GM12878 (cell line): ENCODE data around the gene PXT1. TPM values are rescaled to one million over a fixed set of nuclear protein-coding genes. Genes with fewer than 3 reads are reported as not detected.

ENCODE experiments used
- ATAC-seq: fragments of 200-7000 bp; cut with Tn5 transposase; 3 replicates; pipeline ENCODE4 v1.9.1; 2020; ENCODE audit warnings: mild to moderate bottlenecking, moderate library complexity
- BruUV-seq: library from RNA; stranded (reverse); fragments of 400-500 nt; replicated peaks from 2 replicates; lab custom pipeline; 2021; lab: Mats Ljungman, UMichigan
- CTCF ChIA-PET: fragments of 300-600 bp; sonication (Branson Sonifier 250); formaldehyde crosslinking; extraction: SDS; loops from one replicate; lab custom pipeline; 2021; ENCODE audit warnings: inconsistent platforms; lab: Yijun Ruan, JAX
- POLR2A ChIA-PET: fragments of 350-600 bp; formaldehyde crosslinking; extraction: SDS; loops from one replicate; lab custom pipeline; 2021; ENCODE audit warnings: inconsistent platforms; lab: Charles Lee
- RAD21 ChIA-PET: fragments of 300-600 bp; sonication (Branson Sonifier 250); formaldehyde crosslinking; loops from one replicate; lab custom pipeline; 2023; ENCODE audit warnings: antibody characterized with exemption; ENCODE audit not compliant: unreplicated experiment; lab: Charles Lee
- SMC1A ChIA-PET: fragments of 300-600 bp; sonication (Branson Sonifier 250); formaldehyde crosslinking; loops from one replicate; lab custom pipeline; 2023; ENCODE audit not compliant: unreplicated experiment, uncharacterized antibody; lab: Charles Lee
- DNase-seq: peaks from one replicate; pipeline ENCODE4 v3.0.0-alpha.2; 2011; ENCODE audit warnings: low read depth, low spot score
- FAIRE-seq: peaks from 3 replicates; lab custom pipeline; 2011; peaks lifted over from hg19 to GRCh38; lab: Jason Lieb, UNC
- H2AFZ ChIP-seq: 2 replicates; pipeline ENCODE4 v1.6.0; 2011; ENCODE audit warnings: low read depth, low read length, control low read depth; ENCODE audit not compliant: control insufficient read depth
- H3K27ac ChIP-seq: 2 replicates; pipeline ENCODE4 v1.5.1; 2011; ENCODE audit warnings: control low read depth; ENCODE audit not compliant: control insufficient read depth, insufficient read depth
- H3K27me3 ChIP-seq, 2 experiments: replicated peaks in 1 of 2; 2 replicates each; pipeline versions ENCODE4 v1.6.0 to v1.6.1; 2011; ENCODE audit warnings: low read length in 1 of 2; ENCODE audit not compliant: control insufficient read depth in 2 of 2, insufficient read depth in 2 of 2
- H3K36me3 ChIP-seq, 2 experiments: 2 replicates each; pipeline ENCODE4 v1.5.1; 2011; ENCODE audit warnings: low read length in 1 of 2; ENCODE audit not compliant: control insufficient read depth in 2 of 2, insufficient read depth in 2 of 2
- H3K4me1 ChIP-seq: 2 replicates; pipeline ENCODE4 v1.6.1; 2011; ENCODE audit warnings: mild to moderate bottlenecking, low read length, moderate library complexity, mixed read lengths; ENCODE audit not compliant: control insufficient read depth, insufficient read depth
- H3K4me2 ChIP-seq: 2 replicates; pipeline ENCODE4 v1.6.0; 2011; ENCODE audit warnings: control low read depth; ENCODE audit not compliant: control insufficient read depth, insufficient read depth
- H3K4me3 ChIP-seq: fragments of 200-600 bp; sonication (generic); 2 replicates; pipeline ENCODE4 v1.5.1; 2016
- H3K79me2 ChIP-seq: 2 replicates; pipeline ENCODE4 v1.6.0; 2011; ENCODE audit warnings: low read length; ENCODE audit not compliant: control insufficient read depth, insufficient read depth
- H3K9ac ChIP-seq: 2 replicates; pipeline ENCODE4 v1.8.0; 2011; ENCODE audit warnings: low read length, control low read depth, mixed read lengths; ENCODE audit not compliant: control insufficient read depth, insufficient read depth
- H3K9me3 ChIP-seq: replicated peaks from 3 replicates; pipeline ENCODE4 v1.5.1; 2011; ENCODE audit warnings: mild to moderate bottlenecking, low read length; ENCODE audit not compliant: control insufficient read depth, insufficient read depth
- H4K20me1 ChIP-seq: 2 replicates; pipeline ENCODE4 v1.6.0; 2011; ENCODE audit not compliant: control insufficient read depth, insufficient read depth
- HDAC6 ChIP-seq: fragments of 200-600 bp; sonication (generic); IDR thresholded peaks from one replicate; pipeline ENCODE4 v1.8.0; 2017; ENCODE audit warnings: antibody characterized with exemption; ENCODE audit not compliant: unreplicated experiment
- SPI1 ChIP-seq: IDR thresholded peaks from 2 replicates; pipeline ENCODE4 v1.6.1; 2011; ENCODE audit warnings: low read depth, mild to moderate bottlenecking, low read length, moderate library complexity, borderline replicate concordance; ENCODE audit not compliant: insufficient read depth
- TAF1 ChIP-seq: IDR thresholded peaks from 2 replicates; pipeline ENCODE4 v1.6.1; 2011; ENCODE audit warnings: mild to moderate bottlenecking, low read depth, low read length, borderline replicate concordance
- ZNF622 ChIP-seq: fragments of 450-650 bp; IDR thresholded peaks from 2 replicates; pipeline ENCODE4 v1.6.1; 2017; ENCODE audit warnings: mild to moderate bottlenecking, inconsistent platforms
- WGBS: methylation state at CpG from one replicate; pipeline ENCODE4 v1.1.6; 2016; ENCODE audit warnings: low lambda C conversion rate; ENCODE audit not compliant: insufficient replicate concordance, insufficient coverage; ENCODE audit errors: missing lambda C conversion rate; 5-methylcytosine and 5-hydroxymethylcytosine counted together
- in situ Hi-C: fragments of 300-500 bp; cut with MboI; formaldehyde crosslinking; loops from 9 replicates; pipeline ENCODE4 v1.14.3; 2018; ENCODE audit warnings: mixed read lengths
- intact Hi-C: fragments of 100-400 bp; cut with micrococcal nuclease; formaldehyde crosslinking; loops from one replicate; pipeline ENCODE4 v1.14.2; 2022; ENCODE audit not compliant: unreplicated experiment
- polyA plus RNA-seq, 11 experiments: library from polyadenylated mRNA; depleted of rRNA in 4 of 11; unstranded in 6 of 11; stranded (reverse) in 5 of 11; fragments of >200 nt; fragmentation: Nextera tagmentation in 4 of 11; fragmentation: Illumina TruSeq in 1 of 11; extraction: Ambion mirVana in 4 of 11; extraction: Trizol in 1 of 11; gene quantifications; 1 replicate in 1 of 11; 2 replicates in 10 of 11; pipeline versions ENCODE4 v1.2.1 to v1.2.3, GENCODE V29; 2011 to 2016; ENCODE audit warnings: inconsistent platforms in 2 of 11, missing spikeins in 2 of 11, low read depth in 1 of 11
- total RNA-seq, 4 experiments: library from RNA; depleted of rRNA in 3 of 4; stranded (reverse); fragments of >200 nt in 3 of 4; fragmentation: Illumina TruSeq in 1 of 4; extraction: Trizol in 1 of 4; gene quantifications; 2 replicates each; pipeline versions ENCODE4 v1.2.1 to v1.2.3, GENCODE V29; 2013 to 2021
- TF ChIP-seq, protein P1 (sequence below): fragments of 450-650 bp; IDR thresholded peaks from 2 replicates; pipeline ENCODE4 v1.6.1; 2016; ENCODE audit warnings: mild to moderate bottlenecking, moderate library complexity, borderline replicate concordance

The PXT1 gene
- total and polyA plus RNA-seq, 10 of the 15 experiments (the other 5 are each of a cell fraction or from before 2014, with no cell fraction given): 0.27 to 2.9 (median 0.50) TPM

DNA sequence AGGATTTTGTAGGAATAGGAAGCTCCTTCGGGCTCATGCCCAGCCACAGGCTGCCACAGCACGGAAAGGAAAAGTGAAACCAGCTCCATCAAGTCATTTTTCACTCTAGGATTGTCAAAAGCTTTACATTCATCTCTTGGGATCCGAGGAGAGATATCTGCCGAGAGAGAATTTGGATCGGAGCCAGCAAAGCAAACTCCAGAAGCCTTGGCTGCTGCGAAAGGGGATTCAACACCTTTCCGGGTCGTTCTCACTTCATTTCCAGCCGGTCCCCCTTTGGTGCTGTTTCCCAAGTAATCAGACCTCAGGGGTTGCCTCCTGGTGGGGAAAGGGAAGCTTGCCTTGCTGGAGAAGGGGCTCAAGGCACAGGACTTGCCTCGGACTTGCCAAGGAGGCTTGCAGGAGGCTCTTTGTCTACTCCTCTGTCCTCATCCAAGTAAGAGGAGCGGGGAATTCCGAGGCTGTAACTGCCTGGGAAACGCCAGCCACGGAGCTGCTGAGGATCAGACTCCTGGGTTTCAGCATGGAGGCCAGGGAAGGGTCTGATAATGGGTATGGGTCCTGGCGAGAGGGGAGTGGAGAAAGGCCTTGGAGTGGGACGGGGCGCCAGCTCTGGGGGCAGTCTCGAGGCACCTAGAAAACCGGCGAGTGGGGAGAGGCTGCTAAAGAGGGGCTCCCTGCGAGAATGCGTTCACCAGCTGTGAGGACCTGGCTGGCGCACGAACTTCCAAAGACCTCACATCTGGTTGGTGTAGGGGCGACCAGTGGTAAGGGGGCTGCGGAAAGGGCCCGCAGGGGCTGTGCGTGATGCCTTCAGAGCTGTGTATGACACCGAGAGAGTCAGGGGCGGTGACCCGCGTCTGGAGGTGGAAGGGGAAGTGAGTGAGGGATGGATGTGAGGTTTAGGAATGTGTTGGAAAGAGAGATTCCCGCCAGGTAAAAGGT is 55.9 kb downstream of the PXT1 start:
- H3K36me3 ChIP-seq: no peaks in the 10 kb centered on the region
- TF ChIP-seq ZNF622: no peak
- peak; percentile 16; the same call in 1 of the 2 replicates for TF ChIP-seq SPI1
- TF ChIP-seq, protein P1, sequence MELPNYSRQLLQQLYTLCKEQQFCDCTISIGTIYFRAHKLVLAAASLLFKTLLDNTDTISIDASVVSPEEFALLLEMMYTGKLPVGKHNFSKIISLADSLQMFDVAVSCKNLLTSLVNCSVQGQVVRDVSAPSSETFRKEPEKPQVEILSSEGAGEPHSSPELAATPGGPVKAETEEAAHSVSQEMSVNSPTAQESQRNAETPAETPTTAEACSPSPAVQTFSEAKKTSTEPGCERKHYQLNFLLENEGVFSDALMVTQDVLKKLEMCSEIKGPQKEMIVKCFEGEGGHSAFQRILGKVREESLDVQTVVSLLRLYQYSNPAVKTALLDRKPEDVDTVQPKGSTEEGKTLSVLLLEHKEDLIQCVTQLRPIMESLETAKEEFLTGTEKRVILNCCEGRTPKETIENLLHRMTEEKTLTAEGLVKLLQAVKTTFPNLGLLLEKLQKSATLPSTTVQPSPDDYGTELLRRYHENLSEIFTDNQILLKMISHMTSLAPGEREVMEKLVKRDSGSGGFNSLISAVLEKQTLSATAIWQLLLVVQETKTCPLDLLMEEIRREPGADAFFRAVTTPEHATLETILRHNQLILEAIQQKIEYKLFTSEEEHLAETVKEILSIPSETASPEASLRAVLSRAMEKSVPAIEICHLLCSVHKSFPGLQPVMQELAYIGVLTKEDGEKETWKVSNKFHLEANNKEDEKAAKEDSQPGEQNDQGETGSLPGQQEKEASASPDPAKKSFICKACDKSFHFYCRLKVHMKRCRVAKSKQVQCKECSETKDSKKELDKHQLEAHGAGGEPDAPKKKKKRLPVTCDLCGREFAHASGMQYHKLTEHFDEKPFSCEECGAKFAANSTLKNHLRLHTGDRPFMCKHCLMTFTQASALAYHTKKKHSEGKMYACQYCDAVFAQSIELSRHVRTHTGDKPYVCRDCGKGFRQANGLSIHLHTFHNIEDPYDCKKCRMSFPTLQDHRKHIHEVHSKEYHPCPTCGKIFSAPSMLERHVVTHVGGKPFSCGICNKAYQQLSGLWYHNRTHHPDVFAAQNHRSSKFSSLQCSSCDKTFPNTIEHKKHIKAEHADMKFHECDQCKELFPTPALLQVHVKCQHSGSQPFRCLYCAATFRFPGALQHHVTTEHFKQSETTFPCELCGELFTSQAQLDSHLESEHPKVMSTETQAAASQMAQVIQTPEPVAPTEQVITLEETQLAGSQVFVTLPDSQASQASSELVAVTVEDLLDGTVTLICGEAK: peak; percentile 5; the same call in 1 of the 2 replicates
- TF ChIP-seq HDAC6: no peak
- no peak for TF ChIP-seq TAF1
- TF ChIP-seq, all 136 proteins: peak for 2
- ChIA-PET RAD21 (interaction anchor here (1.2 to 1.4 kb wide), 4 partner anchors 22 to 36 kb away, joined by 4 to 7 read pairs (median 4); no protein-coding TSS in a partner anchor), SMC1A (interaction anchor here (0.5 to 1.2 kb wide), 3 partner anchors 22 to 157 kb away, joined by 3 to 5 read pairs (median 4); no protein-coding TSS in a partner anchor), CTCF (interaction anchor here (1.0 to 2.9 kb wide), 4 partner anchors 21 to 29 kb away, joined by 4 to 7 read pairs (median 4); no protein-coding TSS in a partner anchor), POLR2A (interaction anchor here (0.6 to 1.2 kb wide), 4 partner anchors 22 to 725 kb away, joined by 3 to 5 read pairs (median 4); no protein-coding TSS in a partner anchor)
- no peaks in the 10 kb centered on the region for H4K20me1 ChIP-seq
- WGBS: 12% methylated on average over 32 of the region's 33 CpGs
- TSS peak; percentile 45 for BruUV-seq
- peak overlapping the region; percentile 99 for H3K4me2 ChIP-seq
- peaks cover 2% of the 10 kb centered on the region; the same call in 1 of the 2 replicates for H3K79me2 ChIP-seq
- intact Hi-C loops: no loop called here
- H3K9ac ChIP-seq: peak overlapping the region; percentile 63
- peak; percentile 49 for ATAC-seq
- H2AFZ ChIP-seq: peak overlapping the region; percentile 76
- H3K9me3 ChIP-seq: no peaks in the 10 kb centered on the region
- no peak for FAIRE-seq
- H3K27me3 ChIP-seq: peaks cover 3 to 4% of the 10 kb centered on the region in 2 experiments; a peak in 2 of 4 replicates
- H3K4me1 ChIP-seq: peaks cover 40% of the 10 kb centered on the region
- H3K27ac ChIP-seq: peak overlapping the region; percentile 6
- DNase-seq: no peak
- in situ Hi-C loops: no loop called here
- peak overlapping the region; percentile 68 for H3K4me3 ChIP-seq
